Right renal cortex interstitium (tissue), 3 donors: Measurements from ENCODE around the gene GAB2. TPM values are rescaled to one million over a fixed set of nuclear protein-coding genes. Genes with fewer than 3 reads are reported as not detected.
A peak's percentile ranks its signal among the peaks of the same experiment; 100 is the strongest.
"Not testable (repeated sequence)": the region's sequence is repeated elsewhere in the genome, so short reads cannot be mapped to it uniquely, and the experiment has no call there.

Experiments
- DNase-seq, 3 donors: peaks; one replicate each; pipeline ENCODE4 v3.0.0-alpha.2; 2013; ENCODE audit warnings: low read depth in 3 of 3, low spot score in 2 of 3
- polyA plus RNA-seq, 3 donors: library from polyadenylated mRNA; unstranded; fragments of 120-200 nt; gene quantifications; one replicate each; pipeline ENCODE4 v1.2.1, GENCODE V29; 2013; ENCODE audit not compliant: insufficient read length in 3 of 3

GAB2 gene
- polyA plus RNA-seq, 3 donors = 16.8 to 20.7 (median 17.0) TPM

DNA sequence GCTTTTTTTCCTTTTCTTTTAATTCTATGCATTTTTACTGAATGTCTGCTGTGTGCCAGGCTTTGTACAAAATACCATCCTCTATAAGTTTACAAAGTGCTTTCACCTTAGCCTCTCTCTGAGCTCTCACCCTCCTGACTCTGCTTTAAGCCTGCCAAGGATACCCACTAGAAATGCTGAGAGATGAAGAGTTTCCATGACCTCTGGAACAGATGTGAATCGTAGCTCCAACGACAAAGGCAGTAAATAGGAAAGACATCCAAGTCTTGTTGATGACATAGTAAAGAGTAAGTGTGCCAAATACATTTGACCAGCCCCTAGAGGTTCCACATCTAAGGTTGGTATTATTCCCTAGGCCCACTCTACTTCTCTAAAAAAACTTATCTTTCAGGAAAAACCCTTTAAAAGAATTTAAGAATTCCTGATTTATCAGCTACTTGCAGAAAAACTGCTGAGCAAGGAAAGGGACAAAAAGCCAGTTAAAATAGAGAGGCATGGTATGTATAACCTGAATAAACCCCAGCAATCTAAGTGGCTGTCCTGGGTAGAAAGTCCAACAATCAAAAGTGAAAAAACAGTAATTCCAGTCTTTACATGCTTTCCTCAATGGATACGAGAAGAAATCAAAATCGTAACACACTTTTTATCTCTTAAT is 45.4 kb downstream of the GAB2 start:
- no peak for DNase-seq

- no peak for DNase-seq
Observed at GRCh38 chr11:78371221-78371891, 46.3 kb downstream of the GAB2 start.

GRCh38 chr11:78370406-78371172 is 47.0 kb downstream of the GAB2 start:
- DNase-seq = no peak

DNA sequence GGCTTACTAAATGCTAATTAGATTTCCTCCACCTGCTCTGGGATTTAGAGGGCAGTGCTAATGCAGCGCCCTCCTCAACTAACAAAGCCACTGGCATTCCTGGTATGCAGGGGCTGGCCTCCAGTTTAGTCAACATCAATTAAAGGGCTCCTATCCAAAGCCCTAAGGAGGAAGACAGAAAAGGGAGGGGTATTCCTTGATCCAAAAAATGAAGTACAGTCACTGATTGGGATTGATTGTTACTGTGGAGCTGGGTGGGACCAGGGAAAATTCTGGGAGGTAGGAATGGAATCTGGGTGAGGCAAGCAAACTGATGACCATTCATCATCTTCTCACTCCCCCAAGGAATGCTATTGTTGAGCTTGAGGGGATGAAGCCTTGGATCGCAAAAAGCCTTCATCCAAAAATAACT is 52.2 kb downstream of the GAB2 start:
- no peak for DNase-seq

DNA sequence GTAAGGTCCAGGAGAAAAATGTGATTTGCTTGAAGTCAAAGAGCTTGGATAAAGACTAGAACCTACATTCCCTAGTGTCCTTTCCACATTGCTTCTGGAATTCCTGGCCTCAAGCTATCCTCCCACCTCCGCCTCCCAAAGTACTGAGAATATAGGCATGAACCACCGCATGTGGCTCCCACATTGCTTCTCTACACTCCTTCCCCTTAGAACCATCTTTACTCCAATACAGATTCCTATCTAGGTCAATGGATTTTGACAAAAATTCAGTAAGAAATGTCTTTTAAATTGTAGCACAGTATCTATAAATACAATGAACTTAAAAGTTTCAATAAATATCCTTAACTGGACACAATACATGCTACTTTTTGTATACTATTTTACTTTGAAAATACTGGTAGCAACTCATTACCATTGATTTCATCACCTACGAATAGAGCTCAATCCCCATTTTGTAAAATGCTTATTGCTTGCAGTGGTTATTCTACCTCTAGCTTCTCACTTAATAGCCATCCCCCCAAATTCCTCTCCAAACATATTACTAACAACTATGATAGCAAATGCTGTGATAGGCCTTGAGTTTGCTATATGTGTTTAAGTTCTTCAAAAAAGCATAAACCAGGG is 53.4 kb downstream of the GAB2 start:
- DNase-seq = no peak

DNA sequence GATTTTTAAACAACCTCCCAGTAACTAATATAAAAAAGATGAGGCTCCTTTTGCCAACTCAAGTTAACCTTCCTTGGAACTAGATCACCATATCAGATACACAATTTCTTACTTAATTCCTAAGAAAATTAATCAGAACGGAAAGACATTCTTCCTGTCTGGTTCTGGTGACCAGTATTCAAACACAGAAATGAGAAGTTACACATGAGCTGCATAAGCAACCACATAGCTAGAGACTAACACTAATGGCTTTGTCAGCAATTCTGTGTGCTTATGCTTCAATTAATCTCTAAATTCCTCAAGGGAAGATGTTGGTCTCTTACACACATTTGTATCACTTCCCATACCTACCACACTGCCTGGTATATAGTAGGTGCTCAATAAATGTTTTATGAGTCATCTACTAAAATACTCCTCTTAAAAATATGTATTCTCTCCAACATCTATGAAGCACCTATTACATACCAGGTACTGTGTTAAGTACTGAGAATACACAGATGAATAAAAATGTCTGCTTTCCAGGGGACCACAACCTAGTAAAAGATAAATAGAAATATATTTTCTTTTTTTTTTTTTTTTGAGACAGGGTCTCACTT is 54.5 kb downstream of the GAB2 start:
- DNase-seq = no peak

- no peak for DNase-seq
Observed at GRCh38 chr11:78361228-78361627, 56.4 kb downstream of the GAB2 start.

DNA sequence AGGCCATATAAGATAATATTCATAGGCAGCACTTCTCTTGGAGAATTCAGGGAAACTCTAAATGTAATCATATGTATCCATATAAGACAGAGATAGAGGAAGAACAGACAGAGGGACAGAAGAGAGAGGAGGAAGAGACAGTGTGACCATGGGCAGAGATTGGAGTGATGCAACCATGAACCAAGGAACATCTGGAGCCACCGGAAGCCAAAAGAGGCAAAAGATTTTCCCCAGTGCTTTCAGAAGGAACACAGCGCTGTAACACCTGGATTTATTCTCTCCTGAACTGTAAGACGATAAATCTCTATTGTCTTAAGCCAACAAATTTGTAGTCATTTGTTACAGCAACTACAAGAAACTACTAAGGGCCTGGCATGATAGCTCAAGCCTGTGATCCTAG is 57.7 kb downstream of the GAB2 start:
- DNase-seq = no peak

DNA sequence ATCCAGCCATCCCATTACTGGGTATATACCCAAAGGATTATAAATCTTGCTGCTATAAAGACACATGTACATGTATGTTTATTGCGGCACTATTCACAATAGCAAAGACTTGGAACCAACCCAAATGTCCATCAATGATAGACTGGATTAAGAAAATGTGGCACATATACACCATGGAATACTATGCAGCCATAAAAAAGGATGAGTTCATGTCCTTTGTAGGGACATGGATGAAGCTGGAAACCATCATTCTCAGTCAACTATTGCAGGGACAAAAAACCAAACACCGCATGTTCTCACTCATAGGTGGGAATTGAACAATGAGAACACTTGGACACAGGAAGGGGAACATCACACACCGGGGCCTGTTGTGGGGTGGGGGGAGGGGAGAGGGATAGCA is 59.7 kb downstream of the GAB2 start:
- not testable (repeated sequence) for DNase-seq

DNA sequence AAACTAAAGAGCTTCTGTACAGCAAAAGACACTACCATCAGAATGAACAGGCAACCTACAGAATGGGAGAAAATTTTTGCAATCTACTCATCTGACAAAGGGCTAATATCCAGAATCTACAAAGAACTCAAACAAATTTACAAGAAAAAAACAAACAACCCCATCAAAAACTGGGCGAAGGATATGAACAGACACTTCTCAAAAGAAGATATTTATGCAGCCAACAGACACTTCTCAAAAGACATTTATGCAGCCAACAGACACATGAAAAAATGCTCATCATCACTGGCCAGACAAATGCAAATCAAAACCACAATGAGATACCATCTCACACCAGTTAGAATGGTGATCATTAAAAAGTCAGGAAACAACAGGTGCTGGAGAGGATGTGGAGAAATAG is 60.2 kb downstream of the GAB2 start:
- not testable (repeated sequence) for DNase-seq

- DNase-seq = not testable (repeated sequence)
Observed at GRCh38 chr11:78355742-78356141, 61.9 kb downstream of the GAB2 start.

DNA sequence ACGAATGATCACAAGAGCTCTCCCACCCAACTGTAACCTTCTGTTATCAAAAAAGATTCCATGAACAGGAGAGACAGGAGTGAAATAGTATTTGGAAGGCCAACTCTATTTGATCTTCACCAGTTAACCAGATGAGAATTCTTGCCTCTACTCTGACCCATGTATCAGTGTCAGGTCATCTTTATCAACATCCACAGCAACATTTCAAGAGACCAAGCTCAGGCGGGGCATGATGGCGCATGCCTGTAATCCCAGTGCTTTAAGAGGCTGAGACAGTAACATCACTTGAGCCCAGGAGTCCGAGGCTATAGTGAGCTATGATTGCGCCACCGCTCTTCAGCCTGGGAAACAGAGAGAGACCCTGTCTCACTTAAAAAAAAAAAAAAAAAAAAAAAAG is 62.3 kb downstream of the GAB2 start:
- no peak for DNase-seq

DNA sequence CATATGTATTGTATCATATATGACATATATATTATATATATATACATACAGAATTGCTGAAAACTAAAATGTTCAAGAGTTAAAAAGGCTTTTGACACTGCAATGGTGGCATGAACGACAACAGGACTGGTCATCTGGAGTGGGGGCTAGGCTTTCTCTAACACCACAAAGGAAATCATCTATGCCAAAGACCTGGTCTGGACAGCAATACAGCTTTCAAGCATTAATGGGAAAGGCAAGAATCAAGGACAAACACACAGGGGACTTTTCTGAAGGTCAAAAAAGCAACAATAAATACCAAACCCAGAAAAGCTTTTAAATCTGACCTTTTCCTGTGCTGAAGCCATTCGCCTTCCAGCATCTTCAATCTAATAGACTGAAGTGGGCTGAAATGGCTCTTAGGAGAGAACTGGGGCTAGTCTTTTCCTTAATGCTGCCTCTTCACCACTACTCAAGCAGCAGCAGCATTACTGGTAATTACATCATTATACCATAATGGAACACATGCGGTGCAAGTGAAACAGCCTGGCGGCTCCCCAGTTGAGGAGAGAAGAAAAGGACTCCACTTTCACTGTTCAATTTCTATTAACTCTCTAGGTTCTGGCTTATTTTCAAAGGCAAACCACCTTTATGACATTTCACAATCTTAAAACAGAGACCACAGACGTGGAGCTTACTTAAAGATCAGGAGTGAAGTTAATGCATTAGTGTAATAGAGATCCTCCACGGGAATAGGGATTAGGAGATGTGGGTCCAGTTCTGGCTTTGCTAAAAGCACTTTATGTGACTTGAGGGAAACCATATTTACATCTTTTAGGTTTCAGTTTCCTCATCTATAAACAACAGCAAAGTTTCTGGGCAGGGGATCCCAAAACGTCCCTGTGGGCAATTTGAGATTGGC is 63.0 kb downstream of the GAB2 start:
- no peak for DNase-seq

DNA sequence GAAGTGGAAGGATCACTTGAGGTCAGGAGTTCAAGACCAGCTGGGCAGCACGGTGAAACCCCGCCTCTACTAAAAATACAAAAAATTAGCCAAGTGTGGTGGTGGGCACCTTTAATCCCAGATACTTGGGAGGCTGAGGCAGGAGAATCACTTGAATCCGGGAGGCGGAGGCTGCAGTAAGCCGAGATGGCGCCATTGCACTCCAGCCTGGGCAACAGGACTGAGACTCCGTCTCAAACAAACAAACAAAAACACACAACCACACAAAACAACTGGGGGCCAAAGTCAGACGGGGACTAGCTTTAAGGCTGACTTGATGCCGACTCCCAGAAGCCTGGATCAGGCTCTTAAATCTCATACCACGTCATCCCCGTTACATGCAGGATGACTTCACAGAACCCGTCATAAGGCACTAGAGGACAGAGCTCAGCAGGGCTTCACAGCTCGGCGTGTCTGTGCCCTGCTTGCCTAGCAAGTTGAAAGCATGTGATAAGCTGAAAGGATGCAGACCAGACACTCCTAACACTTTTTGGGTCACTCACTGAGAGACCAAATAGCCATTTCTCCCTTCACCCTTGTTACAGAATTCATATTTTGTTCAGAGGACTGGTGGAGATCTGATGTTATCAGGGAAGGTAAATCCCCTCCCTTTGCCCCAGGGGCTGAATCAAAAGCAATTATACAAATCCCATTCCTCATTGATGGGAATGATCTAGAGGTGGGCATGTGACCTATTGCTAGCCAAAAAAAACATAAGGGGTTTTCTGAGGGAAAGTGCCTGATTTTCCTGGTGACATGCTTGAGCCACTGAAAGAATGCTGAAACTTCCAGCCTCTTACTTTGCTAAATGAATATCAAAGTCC is 65.4 kb downstream of the GAB2 start:
- no peak for DNase-seq

GRCh38 chr11:78351193-78351592 is 66.4 kb downstream of the GAB2 start:
- no peak for DNase-seq

DNA sequence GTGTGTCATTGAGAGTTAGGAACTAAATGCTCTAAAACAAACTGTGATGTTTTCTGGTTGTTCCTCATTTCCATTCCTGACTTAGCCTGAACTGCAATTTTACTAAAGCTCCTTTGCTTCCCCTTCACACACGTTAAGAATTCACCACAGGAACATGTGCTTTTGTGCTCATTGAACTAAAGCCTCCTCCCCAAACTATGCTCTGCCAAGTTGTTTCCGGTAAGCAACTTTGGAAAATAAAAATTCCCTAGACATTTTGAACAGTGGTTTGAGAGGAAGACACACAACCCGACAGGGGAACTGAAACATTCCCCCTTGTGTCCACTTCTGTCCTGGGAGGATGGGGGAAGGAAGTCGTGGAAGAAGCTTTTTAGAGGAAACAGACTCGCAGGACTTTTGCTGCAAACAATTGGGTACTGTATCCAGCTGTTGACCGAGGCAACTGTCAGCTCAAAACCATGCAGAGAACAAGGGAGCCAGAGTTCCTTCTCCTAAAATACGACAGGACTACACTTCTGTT is 66.9 kb downstream of the GAB2 start:
- peak; percentile 39 to 55 (median 54) for DNase-seq

DNA sequence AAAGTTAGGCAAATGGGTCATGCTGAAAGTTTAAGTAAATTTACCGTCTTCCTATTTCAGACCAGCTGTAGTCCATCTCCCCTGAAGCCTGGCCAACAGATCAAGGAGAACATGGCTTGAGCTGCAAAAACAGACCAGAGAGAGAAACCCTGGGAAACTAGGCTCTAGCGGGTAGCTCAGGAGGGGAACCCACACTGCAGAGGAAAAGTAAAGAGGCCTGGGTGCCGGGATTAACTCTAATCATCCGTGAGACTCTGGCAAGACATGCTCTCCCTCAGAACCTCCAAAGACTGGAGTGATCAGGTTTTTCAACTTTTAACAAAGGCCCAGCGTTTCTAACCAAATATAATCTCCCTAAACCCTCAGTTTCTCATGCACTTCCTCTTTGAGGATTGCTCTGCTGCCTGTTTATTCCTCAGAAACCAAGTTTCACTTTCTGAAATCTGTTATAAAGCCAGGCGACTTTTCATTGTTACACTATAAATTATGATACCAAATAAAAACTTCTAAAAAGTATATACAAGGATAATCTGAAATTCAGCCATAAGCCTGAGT is 67.5 kb downstream of the GAB2 start:
- peak; percentile 49 to 57 (median 51) for DNase-seq

GRCh38 chr11:78349624-78350023 is 68.0 kb downstream of the GAB2 start:
- no peak for DNase-seq
